OCI-LY3 (cell line): ENCODE results near the gene PTPRCAP.

Experiments
- CTCF ChIP-seq: fragments of 200-600, 300-600 bp; sonication (generic); IDR thresholded peaks from 2 replicates; pipeline ENCODE4 v1.5.1; 2014; ENCODE audit warnings: antibody characterized with exemption, low read length, low read depth
- EZH2phosphoT487 ChIP-seq: fragments of 200-600 bp; shearing (Covaris generic); IDR thresholded peaks from 2 replicates; pipeline ENCODE4 v1.6.1; 2018; ENCODE audit warnings: antibody characterized with exemption, mixed run types, low read depth

GRCh38 chr11:67451658-67451976, 14.1 kb upstream of the PTPRCAP start:
- no peak for TF ChIP-seq CTCF
- no peak for TF ChIP-seq EZH2phosphoT487
